ENCODE data around the gene CPD. TPM values are rescaled to one million over a fixed set of nuclear protein-coding genes. Genes with fewer than 3 reads are reported as not detected.

The CPD gene
- total and polyA plus RNA-seq, 2 of the 13 experiments (the other 11 are each of a cell fraction or from before 2014, with no cell fraction given) = 46.1 to 72.3 TPM

DNA sequence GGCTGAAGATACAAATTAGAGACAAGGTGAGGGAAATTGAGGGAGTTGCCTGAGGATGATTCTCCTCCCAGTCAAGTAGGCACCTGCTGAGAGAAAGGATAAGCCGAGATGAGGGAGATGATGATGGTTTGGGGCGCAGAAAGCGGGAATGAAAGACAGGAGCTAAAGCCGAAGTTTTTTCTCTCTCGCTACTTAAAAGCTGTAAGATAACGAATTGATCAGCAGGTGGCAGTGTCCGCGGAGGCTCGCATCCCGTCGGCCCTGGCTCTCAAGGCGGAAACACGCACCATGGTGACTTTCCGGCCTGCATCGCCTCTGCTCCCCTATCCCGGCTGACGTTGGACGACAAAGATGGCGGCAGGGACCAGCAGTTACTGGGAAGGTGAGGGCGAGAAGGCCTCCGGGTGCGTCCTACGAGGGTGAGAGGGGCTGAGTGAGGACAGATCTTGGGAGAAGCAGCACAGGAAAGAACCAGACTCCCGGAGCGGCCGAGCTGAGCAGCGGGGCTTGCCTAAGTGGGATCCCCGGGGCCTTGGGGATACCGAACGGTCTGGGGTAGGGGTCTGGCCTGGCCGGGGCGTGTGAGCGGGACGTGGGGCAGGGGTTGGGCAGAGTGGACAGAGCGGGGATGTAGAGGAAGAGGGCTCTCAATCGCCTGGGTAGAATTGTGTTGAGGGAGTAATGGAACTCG lies 98.5 kb downstream of the CPD start, which contains the start of gene GOSR1 (continued):
- TF ChIP-seq, protein P1, sequence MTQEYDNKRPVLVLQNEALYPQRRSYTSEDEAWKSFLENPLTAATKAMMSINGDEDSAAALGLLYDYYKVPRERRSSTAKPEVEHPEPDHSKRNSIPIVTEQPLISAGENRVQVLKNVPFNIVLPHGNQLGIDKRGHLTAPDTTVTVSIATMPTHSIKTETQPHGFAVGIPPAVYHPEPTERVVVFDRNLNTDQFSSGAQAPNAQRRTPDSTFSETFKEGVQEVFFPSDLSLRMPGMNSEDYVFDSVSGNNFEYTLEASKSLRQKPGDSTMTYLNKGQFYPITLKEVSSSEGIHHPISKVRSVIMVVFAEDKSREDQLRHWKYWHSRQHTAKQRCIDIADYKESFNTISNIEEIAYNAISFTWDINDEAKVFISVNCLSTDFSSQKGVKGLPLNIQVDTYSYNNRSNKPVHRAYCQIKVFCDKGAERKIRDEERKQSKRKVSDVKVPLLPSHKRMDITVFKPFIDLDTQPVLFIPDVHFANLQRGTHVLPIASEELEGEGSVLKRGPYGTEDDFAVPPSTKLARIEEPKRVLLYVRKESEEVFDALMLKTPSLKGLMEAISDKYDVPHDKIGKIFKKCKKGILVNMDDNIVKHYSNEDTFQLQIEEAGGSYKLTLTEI (CRISPR knock-in tag; conservative IDR thresholded peaks at IDR 0.05) = no peak
- TF ChIP-seq, protein P2, sequence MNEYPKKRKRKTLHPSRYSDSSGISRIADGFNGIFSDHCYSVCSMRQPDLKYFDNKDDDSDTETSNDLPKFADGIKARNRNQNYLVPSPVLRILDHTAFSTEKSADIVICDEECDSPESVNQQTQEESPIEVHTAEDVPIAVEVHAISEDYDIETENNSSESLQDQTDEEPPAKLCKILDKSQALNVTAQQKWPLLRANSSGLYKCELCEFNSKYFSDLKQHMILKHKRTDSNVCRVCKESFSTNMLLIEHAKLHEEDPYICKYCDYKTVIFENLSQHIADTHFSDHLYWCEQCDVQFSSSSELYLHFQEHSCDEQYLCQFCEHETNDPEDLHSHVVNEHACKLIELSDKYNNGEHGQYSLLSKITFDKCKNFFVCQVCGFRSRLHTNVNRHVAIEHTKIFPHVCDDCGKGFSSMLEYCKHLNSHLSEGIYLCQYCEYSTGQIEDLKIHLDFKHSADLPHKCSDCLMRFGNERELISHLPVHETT (CRISPR knock-in tag; conservative IDR thresholded peaks at IDR 0.05) = peak; percentile 81
- TF ChIP-seq CHD4 (IDR thresholded peaks at IDR 0.05; ENCODE audit: borderline replicate concordance, low read length) (no peak), ZNF207 (IDR thresholded peaks at IDR 0.05; ENCODE audit: borderline replicate concordance) (no peak), EED (CRISPR knock-in tag; IDR thresholded peaks at IDR 0.05) (0 out of 2 replicates have a peak, but pooled peaks have one; percentile 30), ESRRA (CRISPR knock-in tag; IDR thresholded peaks at IDR 0.05; ENCODE audit: low read depth) (no peak), BATF2 (CRISPR knock-in tag; IDR thresholded peaks at IDR 0.05) (no peak), TP53 (CRISPR knock-in tag; conservative IDR thresholded peaks at IDR 0.05) (0 out of 2 replicates have a peak, but pooled peaks have one; percentile 43), PCBP1 (IDR thresholded peaks at IDR 0.05; ENCODE audit: borderline replicate concordance, low read depth, low read length) (no peak), PRMT3 (CRISPR knock-in tag; IDR thresholded peaks at IDR 0.05; ENCODE audit: borderline replicate concordance, low read depth) (no peak), SATB2 (CRISPR knock-in tag; IDR thresholded peaks at IDR 0.05) (peak; percentile 85; the same call in 1 of the 2 replicates), HOXD1 (CRISPR knock-in tag; IDR thresholded peaks at IDR 0.05) (peak; percentile 89; the same call in 1 of the 2 replicates), ZNF747 (CRISPR knock-in tag; IDR thresholded peaks at IDR 0.05; ENCODE audit: borderline replicate concordance) (peak; percentile 87; the same call in 1 of the 2 replicates), ZNF367 (CRISPR knock-in tag; IDR thresholded peaks at IDR 0.05; ENCODE audit: borderline replicate concordance) (0 out of 2 replicates have a peak, but pooled peaks have one; percentile 44), ZNF678 (CRISPR knock-in tag; IDR thresholded peaks at IDR 0.05) (no peak), IRF2 (CRISPR knock-in tag; IDR thresholded peaks at IDR 0.05) (peak; percentile 94), MAFG (CRISPR knock-in tag; IDR thresholded peaks at IDR 0.05) (no peak), HOXA5 (CRISPR knock-in tag; IDR thresholded peaks at IDR 0.05) (peak; percentile 84)
- TF ChIP-seq, protein P3, sequence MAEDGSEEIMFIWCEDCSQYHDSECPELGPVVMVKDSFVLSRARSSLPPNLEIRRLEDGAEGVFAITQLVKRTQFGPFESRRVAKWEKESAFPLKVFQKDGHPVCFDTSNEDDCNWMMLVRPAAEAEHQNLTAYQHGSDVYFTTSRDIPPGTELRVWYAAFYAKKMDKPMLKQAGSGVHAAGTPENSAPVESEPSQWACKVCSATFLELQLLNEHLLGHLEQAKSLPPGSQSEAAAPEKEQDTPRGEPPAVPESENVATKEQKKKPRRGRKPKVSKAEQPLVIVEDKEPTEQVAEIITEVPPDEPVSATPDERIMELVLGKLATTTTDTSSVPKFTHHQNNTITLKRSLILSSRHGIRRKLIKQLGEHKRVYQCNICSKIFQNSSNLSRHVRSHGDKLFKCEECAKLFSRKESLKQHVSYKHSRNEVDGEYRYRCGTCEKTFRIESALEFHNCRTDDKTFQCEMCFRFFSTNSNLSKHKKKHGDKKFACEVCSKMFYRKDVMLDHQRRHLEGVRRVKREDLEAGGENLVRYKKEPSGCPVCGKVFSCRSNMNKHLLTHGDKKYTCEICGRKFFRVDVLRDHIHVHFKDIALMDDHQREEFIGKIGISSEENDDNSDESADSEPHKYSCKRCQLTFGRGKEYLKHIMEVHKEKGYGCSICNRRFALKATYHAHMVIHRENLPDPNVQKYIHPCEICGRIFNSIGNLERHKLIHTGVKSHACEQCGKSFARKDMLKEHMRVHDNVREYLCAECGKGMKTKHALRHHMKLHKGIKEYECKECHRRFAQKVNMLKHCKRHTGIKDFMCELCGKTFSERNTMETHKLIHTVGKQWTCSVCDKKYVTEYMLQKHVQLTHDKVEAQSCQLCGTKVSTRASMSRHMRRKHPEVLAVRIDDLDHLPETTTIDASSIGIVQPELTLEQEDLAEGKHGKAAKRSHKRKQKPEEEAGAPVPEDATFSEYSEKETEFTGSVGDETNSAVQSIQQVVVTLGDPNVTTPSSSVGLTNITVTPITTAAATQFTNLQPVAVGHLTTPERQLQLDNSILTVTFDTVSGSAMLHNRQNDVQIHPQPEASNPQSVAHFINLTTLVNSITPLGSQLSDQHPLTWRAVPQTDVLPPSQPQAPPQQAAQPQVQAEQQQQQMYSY (CRISPR knock-in tag; IDR thresholded peaks at IDR 0.05) = peak; percentile 77
- TF ChIP-seq, protein P4, sequence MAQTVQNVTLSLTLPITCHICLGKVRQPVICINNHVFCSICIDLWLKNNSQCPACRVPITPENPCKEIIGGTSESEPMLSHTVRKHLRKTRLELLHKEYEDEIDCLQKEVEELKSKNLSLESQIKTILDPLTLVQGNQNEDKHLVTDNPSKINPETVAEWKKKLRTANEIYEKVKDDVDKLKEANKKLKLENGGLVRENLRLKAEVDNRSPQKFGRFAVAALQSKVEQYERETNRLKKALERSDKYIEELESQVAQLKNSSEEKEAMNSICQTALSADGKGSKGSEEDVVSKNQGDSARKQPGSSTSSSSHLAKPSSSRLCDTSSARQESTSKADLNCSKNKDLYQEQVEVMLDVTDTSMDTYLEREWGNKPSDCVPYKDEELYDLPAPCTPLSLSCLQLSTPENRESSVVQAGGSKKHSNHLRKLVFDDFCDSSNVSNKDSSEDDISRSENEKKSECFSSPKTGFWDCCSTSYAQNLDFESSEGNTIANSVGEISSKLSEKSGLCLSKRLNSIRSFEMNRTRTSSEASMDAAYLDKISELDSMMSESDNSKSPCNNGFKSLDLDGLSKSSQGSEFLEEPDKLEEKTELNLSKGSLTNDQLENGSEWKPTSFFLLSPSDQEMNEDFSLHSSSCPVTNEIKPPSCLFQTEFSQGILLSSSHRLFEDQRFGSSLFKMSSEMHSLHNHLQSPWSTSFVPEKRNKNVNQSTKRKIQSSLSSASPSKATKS (CRISPR knock-in tag; IDR thresholded peaks at IDR 0.05) = no peak
